Mucosa of gallbladder (tissue), 1 donor: ENCODE data around the gene CDK2. TPM values are rescaled to one million over a fixed set of nuclear protein-coding genes. Genes with fewer than 3 reads are reported as not detected.

Experiments
- DNase-seq: peaks from one replicate; pipeline ENCODE4 v3.0.0-alpha.2; 2020; ENCODE audit warnings: low spot score
- total RNA-seq: library from RNA; stranded (reverse); gene quantifications from one replicate; pipeline ENCODE4 v1.2.1, GENCODE V29; 2021
- donor health status: DM: no; HTN: no; CAD: no.

CDK2 gene
- total RNA-seq, 1 donor from 2014 or later, result 28.0 TPM

DNA sequence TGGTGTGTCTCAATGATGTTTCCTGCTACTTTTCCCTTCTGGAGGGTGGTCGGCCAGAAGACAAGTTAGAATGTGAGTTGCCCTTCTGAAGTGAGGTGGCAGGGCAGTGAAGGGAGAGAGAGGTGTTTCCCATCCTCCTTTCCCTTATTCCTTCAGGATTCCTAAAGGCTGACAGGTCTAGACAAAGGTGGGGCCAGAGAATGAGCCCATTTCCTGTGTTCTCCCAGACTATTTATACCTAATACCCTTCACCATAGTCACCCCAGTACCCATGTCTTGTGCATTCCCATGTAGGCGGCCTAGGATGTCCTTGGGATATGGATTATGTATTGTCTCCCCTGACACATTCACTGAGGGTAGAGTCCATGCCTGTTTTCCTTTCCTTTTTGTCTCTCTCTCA is 28.6 kb upstream of the CDK2 start:
- DNase-seq, result no peak

DNA sequence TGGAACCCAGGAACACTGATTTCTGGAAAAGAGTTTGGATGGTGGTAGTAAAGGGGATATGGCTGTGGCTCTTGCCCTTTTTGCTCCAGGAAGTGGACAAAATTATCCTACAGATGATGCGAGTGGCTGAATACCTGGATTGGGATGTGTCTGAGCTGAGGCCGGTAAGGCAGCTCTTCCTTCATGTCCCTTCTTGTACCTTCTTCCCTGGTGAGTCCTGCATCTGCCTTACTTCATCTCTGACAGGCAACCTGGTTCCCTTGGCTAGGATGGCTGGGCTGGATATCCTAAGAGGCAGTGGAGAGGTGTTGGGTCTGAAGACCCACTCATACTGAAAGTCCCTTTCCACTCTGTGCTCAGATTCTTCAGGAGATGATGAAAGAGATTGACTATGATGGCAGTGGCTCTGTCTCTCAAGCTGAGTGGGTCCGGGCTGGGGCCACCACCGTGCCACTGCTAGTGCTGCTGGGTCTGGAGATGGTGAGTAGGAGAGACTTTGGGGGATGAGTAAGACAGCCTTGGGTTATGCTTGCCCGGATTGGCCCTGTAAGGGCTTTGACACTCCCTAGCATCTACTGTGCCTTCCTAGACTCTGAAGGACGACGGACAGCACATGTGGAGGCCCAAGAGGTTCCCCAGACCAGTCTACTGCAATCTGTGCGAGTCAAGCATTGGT is 27.7 kb upstream of the CDK2 start:
- no peak for DNase-seq

DNA sequence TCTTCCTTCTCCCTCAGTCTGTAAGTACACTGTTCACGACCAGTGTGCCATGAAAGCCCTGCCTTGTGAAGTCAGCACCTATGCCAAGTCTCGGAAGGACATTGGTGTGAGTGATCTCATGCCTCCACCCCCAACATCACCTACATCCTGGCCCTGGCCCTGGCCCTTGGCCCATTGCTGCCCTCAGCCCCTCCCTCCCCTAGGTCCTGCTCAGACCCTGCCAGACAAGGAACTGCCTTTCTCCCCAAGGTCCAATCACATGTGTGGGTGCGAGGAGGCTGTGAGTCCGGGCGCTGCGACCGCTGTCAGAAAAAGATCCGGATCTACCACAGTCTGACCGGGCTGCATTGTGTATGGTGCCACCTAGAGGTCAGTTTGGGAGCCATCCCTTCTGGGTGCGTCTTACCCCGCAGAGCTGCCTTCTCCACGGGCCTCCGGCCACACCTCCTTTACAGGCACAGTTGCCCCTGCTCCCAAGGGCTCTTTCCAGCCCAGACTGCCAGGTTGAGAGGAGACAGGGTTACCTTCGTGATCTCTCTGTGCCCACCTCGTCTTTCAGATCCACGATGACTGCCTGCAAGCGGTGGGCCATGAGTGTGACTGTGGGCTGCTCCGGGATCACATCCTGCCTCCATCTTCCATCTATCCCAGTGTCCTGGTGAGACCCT is 26.4 kb upstream of the CDK2 start:
- peak; percentile 91 for DNase-seq

DNA sequence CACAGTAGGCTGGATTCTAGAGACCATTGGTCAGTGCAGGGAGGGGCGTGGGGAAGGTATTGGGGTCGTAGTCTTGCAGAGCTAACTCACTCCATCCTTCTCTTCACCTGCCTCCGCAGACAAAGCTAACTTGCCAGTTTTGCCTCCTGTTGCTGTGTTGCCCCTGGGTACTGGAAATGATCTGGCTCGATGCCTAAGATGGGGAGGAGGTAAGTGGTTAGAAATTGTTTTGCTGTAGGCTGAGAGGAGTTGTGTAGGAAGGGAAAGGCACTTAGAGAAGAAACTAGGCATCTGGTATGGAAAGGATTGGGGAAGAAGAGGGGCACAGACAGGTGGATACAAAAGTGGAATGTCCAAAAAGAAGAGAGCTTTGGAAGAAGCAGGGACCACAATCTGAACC is 24.6 kb upstream of the CDK2 start:
- DNase-seq, result no peak

DNA sequence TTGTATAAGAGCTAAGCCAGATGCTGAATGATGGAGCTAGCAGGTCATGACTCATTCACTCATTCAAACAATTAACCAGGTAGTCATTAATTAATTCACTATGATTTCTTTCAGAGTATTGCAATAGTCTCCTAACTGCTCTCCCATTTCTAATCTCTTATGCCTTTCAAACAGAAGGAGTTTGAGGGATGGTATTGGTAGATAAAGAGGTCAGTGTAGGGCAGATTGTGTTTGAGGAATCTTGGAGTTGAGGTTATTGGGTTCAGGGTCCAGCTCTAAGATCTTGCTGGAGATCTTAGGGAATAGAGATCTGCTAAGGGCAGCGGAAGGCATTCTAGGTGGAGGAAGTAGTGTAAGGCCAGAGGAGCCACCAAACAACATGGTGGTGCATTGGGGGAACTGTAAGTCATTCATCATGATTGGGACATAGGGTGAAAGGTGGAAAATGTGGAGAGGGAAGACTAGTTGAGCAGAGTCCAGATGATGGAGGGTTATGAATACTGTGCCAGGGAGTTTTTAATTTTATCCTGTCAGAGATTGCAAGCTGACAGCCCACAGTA is 24.0 kb upstream of the CDK2 start:
- no peak for DNase-seq

DNA sequence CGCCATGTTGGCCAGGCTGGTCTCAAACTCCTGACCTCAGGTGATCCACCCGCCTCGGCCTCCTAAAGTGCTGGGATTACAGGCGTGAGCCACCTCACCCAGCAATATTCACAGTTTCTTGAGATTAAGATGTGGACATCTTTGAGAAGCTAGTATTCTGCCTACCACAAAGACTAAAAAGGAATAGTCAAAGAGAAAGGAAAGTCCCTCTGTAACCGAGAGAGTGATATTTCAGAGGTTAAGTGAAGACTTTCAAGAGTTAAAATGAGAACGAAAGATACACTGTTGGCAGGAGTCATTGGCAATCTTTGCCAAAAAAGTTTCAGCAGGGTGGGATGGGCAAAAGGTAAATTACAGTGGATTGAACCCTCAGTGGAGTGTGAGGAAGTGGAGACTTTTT is 20.1 kb upstream of the CDK2 start:
- no peak for DNase-seq

DNA sequence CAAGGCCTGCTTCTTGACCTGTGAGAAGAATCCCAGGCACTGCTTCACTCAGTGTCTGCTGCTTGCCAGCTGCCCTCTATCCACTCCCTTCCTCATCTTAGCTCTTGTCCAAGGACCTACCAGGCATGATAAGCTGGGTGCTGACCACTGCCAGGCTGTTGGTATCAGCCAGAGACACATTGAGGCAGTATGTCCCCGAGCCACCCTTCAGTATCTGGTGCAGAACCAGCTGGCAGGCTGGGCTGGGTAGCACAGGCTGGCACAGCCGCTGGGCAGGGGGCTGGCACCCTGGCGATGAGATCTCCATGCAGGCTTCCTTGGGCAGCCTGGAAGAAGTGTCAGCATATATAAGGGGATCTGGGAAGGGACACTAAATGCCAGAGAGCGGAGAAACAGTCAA is 11.3 kb upstream of the CDK2 start:
- DNase-seq, result no peak

DNA sequence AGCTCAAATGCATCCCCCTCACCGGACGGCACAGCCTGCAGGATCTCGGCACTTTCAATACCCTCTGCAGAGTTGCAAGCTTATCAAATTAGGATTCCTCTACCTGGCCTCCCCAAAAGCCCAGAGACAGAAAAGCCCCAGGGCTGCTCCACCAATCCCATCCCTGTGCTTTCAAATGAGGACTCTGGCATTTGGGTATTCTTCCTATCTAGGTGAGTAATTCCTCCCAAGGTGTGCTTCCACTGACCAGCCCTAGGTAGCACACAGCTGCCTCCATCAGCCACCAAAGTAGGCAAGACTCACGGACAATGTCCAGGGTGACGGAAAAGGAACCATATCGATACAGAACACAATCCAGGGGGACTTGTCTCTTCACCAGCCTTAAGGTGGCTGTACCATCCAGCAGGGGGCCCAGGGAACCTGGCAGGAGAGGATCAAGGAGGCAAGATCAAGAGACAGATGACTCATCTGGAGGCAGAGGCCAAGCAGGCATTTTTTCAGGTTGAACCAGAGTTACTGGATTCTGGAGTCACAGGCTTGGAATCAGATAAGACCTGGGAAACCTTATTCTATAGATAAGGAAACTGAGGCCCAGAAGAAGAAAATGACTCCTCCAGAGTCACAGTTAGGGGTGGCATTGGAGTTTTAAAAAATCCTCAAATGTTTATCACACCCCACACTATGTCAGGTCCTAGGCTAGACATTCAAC is 10.7 kb upstream of the CDK2 start:
- DNase-seq, result peak; percentile 54

DNA sequence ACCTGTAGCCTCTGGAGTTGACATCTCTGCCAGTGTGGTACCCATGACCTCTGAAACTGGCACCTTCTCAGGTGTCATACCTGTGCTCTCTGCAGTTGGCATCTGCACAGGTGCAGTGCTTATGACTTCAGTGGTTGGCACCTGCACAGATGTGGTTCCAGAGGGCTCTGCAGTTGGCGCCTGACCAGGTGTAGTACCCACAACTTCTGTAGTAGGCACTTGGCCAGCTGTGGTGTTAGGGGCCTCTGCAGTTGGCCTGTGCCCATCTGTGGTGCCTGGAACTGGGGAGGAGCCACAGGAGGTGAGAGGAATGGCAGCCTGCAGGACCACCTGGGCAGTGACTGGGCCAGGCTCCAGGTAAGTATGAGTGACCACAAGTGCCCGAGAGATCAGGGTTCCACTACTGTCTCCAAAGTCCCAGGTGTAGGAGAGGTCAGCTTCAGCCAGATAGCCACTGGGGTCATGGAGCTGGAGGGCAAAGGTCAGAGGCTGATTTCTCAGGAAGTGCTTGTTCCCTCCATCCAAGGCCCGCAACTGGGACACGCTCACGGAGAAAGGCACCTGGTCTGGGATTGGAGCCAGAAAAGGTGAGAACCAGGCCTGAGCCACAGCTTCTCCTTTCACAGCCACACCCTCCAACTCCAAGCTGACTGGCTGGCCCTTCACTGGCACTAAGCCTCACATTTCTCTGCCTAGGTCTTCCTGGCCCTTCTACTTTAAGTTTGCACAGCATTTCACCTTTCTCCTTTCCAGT is 9.3 kb upstream of the CDK2 start:
- peak; percentile 79 for DNase-seq

DNA sequence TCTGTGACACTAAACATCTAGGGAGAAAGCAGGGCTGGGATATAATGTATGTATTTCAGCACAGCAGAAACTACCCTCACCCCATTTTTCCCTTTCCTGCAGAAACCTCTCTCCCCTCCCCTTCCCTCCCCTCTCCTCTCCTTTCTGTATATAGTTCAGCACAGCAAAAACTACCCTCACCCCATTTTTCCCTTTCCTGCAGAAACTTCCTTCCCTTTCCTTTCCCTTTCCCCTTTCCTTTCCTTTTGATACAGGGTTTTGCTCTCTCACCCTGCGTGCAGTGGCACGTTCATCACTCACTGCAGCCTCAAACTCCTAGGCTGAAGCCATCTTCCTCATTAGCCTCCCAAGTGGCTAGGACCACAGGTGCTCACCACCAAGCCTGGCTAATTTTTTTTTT is 2.9 kb upstream of the CDK2 start:
- no peak for DNase-seq

DNA sequence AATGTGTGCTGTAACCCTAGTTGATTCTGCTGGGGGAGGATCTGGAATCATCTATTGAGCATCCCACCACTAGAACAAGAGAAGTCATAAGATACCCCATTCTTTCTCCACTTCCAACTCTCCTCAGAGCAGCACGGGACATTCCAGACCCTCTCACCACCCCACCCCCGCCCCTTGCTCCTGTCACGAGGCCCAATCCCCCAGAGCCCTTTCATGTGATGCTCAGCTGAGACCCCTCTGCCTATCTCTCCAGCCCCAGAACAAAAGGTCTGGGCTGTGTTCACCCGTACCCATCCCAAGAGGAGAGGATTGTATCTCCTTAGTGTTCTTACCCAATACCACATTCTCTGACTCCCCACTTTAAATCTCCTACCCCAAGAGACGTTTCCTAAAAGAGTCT is 1.4 kb upstream of the CDK2 start:
- DNase-seq, result no peak

DNA sequence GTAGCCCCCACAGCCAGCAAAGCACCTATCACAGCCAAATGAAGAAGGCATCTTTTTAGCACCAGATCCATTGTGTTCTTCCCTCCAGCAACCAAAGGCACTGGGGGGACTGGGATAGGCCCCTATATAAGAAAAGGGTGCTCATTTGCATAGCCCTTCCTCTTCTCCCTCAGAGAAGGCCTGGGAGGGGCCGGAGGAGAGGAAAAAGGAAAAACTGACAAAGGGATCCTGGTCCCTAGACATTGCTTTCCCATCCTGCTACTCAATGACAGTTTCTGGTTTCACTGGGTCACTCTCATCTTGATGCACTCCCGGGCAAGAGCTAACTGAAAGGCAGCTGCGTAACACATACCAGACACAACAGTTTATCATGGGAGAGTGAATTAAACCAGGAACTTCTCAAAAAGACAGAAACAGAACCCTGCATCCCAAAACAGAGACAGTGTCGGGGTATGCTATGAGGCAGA is 656 bp upstream of the CDK2 start, which contains the start of gene PMEL:
PMEL (minus strand) TSS at position 102 of the 467 bp plus-strand sequence; CDS start at position 71, 31 bp downstream.
- DNase-seq, result no peak

DNA sequence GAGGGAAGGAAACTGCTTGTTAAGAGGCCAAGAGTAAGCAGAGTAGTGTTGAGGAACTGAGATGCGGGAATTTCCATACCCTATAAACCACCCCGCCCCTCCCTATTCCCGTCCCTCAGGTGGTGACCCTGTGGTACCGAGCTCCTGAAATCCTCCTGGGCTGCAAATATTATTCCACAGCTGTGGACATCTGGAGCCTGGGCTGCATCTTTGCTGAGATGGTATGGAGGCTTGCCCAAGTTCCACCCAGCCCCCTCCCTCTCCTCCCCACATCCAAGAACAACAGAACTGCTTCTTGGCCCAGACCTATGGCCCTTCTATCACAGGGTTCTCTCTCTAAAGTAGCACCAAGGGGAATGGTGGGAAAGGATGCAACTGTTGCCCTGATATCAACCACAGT is 2.7 kb downstream of the CDK2 start:
- no peak for DNase-seq

DNA sequence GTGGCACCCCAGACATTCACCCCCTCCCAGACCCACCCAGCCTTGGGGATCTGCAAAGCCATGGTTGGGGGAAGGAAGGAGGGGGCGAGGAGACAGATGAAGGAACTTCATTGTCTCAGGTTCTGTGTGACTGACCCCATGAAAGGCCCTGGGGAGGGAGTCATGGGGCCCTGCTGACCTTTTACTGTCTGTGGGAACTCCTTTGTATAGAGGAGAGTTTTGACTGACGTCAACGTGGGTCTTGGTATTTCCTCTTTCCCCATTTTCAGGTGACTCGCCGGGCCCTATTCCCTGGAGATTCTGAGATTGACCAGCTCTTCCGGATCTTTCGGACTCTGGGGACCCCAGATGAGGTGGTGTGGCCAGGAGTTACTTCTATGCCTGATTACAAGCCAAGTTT is 4.1 kb downstream of the CDK2 start:
- no peak for DNase-seq

DNA sequence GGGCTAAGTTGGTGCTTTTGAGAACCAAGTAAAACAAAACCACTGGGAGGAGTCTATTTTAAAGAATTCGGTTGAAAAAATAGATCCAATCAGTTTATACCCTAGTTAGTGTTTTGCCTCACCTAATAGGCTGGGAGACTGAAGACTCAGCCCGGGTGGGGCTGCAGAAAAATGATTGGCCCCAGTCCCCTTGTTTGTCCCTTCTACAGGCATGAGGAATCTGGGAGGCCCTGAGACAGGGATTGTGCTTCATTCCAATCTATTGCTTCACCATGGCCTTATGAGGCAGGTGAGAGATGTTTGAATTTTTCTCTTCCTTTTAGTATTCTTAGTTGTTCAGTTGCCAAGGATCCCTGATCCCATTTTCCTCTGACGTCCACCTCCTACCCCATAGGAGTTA is 5.4 kb downstream of the CDK2 start:
- DNase-seq, result no peak

DNA sequence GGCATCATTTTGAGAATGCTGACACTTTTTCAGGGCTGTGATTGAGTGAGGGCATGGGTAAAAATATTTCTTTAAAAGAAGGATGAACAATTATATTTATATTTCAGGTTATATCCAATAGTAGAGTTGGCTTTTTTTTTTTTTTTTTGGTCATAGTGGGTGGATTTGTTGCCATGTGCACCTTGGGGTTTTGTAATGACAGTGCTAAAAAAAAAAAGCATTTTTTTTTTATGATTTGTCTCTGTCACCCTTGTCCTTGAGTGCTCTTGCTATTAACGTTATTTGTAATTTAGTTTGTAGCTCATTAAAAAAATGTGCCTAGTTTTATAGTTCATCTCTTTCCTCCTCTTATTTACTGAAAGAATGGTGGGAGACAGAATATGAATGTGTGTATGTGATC is 5.8 kb downstream of the CDK2 start:
- no peak for DNase-seq

DNA sequence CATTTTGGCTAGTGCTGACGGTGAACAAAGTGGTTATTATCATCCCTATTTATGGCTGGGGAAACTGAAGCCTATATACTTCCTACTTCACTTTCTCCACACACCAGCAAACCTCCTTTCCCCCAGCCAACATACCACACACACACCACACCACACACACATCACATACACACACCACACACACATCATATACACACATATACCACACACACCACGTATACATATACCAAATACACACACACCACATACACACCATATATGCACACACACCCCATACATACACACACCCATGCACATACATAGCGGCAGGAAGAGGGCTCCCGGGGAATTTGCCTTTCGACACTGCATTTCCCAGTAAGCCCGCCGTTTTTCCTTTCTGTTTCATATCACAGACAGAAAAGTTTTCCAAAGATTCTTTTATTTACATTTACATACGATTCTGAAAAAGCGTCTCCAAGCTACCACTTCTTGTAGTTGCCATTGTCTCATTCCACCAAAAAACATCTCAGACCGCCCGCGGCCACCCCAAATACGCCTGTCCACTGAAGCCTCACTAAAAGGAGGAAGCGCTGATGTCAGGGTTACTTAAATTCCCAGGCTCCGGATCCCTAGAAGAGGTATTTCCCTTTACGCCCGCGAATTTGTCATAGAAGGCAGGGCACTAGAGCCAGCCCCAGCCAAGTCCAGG is 6.4 kb downstream of the CDK2 start:
- DNase-seq, result no peak

DNA sequence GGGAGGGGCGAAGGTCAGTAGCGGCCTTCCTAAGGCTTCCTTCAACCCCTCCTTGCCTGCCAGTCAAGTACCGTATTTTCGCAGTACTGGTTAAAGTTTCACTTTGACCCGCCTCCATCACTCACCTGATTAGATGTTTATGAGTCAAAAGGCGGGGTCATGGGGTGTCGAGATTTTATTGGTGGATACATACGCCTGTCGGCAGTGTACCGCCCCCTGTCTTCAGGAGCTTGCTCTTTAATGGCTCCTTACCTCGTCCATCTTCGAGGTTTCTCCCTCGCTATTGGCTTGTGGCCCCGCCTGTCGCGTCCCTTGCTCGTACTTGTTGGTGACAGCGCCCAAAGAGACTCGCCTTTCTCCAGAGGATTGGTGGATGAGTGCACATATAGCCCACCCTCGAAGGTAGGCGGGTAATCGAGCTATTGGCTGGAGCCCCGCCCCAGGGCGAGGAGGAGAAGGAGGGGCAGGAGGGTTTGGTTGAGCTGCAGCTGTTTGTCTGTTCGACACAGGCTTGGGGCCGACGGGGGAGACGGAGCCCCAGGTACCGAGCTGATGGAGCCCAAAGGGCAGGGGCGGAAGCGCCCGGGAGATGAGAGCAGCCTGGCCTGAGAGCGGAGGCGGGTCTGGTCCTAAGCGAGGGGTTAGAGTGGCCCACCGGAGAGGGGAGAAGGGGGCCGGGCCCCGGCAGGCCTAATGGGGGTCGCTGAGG is 7.1 kb downstream of the CDK2 start, which contains the start of gene RAB5B:
RAB5B (plus strand) TSS at position 480 of the 709 bp plus-strand sequence. CDS start 12,883 bp downstream, outside the sequence.
- peak; percentile 100 for DNase-seq

DNA sequence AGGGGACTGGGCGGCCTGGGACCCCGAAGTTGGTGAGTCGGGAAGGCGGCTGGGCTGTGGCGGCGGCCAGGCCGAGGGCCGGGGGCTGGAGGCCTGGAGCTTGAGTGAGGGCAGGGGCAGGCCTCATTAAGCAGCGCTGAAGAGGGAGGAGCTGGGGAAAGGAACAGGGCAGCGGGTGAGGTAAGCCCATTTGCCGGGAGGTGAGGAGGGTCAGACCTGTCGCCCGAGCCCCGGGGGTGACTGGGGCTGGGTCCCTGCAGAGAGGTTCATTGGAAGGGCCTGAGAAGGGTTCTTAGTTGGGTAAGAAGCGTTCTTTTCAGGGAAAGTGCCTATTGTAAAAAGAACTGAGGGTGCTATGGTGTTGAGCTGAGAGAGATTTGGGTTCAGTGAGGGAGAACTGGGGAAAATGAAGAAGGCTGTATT is 7.7 kb downstream of the CDK2 start:
- peak; percentile 50 for DNase-seq

DNA sequence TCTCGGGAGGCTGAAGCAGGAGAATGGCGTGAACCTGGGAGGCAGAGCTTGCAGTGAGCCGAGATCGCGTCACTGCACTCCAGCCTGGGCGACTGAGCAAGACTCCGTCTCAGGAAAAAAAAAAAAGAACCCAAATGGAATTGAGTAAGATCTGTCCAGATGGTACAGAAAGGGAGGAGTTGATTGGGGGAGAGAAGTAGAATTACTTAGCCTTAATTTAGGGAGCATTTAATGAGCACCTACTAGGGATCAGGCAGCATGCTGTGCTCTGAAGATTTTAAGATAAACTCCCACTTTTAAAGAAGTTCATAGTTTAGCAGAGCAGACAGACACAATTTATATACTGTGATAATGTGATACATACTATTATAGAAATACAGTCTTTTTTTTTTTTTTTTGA is 11.8 kb downstream of the CDK2 start:
- DNase-seq, result no peak
